ENCODE results near the gene CYP2U1. TPM values are rescaled to one million over a fixed set of nuclear protein-coding genes. Genes with fewer than 3 reads are reported as not detected.

The CYP2U1 gene
- total RNA-seq, 1 experiment from 2014 or later, result 2.5 TPM

DNA sequence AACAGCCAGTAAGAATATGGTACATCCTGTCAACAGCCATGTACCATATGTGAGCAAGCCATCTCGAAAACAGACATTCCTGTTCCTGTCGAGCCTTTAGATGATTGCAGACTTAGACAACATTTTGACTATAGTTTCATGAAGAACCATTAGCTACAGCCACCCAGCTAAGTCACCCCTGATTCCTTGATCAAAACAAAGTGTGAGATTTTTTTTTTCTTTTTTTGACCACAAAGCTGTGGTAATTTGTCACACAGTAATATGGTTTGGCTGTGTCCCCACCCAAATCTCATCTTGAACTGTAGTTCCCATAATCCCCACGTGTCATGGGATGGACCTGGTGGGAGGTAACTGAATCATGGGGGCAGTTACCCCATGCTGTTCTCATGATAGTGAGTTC, 43.2 kb downstream of the CYP2U1 start:
- H3K9me3 Mint-ChIP-seq (ENCODE audit: unreplicated experiment), result no peaks in the 10 kb centered on the region
- CTCF ChIA-PET, result interaction anchor here (0.6 kb wide), 1 partner anchor 30 kb away, joined by 3 read pairs; no protein-coding TSS in a partner anchor
- H3K4me1 Mint-ChIP-seq (ENCODE audit: insufficient read depth, unreplicated experiment), result no peaks in the 10 kb centered on the region
- POLR2A ChIA-PET, result no interaction called here
- TF ChIP-seq, protein P1, sequence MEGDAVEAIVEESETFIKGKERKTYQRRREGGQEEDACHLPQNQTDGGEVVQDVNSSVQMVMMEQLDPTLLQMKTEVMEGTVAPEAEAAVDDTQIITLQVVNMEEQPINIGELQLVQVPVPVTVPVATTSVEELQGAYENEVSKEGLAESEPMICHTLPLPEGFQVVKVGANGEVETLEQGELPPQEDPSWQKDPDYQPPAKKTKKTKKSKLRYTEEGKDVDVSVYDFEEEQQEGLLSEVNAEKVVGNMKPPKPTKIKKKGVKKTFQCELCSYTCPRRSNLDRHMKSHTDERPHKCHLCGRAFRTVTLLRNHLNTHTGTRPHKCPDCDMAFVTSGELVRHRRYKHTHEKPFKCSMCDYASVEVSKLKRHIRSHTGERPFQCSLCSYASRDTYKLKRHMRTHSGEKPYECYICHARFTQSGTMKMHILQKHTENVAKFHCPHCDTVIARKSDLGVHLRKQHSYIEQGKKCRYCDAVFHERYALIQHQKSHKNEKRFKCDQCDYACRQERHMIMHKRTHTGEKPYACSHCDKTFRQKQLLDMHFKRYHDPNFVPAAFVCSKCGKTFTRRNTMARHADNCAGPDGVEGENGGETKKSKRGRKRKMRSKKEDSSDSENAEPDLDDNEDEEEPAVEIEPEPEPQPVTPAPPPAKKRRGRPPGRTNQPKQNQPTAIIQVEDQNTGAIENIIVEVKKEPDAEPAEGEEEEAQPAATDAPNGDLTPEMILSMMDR (IDR thresholded peaks at IDR 0.05; ENCODE audit: unreplicated experiment), result no peak
- intact Hi-C loops (cut with micrococcal nuclease), result no loop called here
- no peak for DNase-seq (ENCODE audit: unreplicated experiment)
- no peak overlapping the region for H3K27ac Mint-ChIP-seq (ENCODE audit: low read depth, unreplicated experiment)
- no peaks in the 10 kb centered on the region for H3K36me3 Mint-ChIP-seq (ENCODE audit: insufficient read depth, unreplicated experiment)
- no peak overlapping the region for H3K4me3 Mint-ChIP-seq (ENCODE audit: unreplicated experiment)
- no TSS peak for BruUV-seq (replicated peaks)
- no peaks in the 10 kb centered on the region for H3K27me3 Mint-ChIP-seq (ENCODE audit: insufficient read depth, unreplicated experiment)

DNA sequence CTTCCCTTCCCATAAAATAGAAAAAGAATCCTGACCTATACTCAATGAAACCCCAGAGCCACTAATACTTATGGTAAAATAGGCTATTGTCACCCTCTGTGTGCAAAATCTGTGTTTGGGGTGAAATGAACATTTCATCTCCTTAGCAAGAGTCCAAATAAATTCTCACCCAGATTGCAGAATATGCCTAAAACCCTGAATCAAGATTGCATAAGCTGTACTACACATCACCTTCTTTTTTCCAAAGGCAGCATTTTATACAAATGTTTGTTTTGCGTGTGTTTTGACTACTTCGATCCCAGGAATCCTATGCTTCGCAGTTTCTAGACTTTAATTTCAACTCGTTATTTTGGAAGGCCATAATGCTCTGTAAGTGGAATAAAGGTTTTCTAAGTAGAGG, 46.1 kb downstream of the CYP2U1 start:
- DNase-seq (ENCODE audit: unreplicated experiment), result no peak
- no peaks in the 10 kb centered on the region for H3K4me1 Mint-ChIP-seq (ENCODE audit: insufficient read depth, unreplicated experiment)
- ChIA-PET POLR2A (interaction anchor here (0.7 to 0.9 kb wide), 2 partner anchors 10 to 13 kb away, joined by 4 to 5 read pairs; no protein-coding TSS in a partner anchor), CTCF (interaction anchor here (0.7 kb wide), 1 partner anchor 130 kb away, joined by 3 read pairs; no protein-coding TSS in a partner anchor)
- no peaks in the 10 kb centered on the region for H3K27me3 Mint-ChIP-seq (ENCODE audit: insufficient read depth, unreplicated experiment)
- TF ChIP-seq, protein P1 (IDR thresholded peaks at IDR 0.05; ENCODE audit: unreplicated experiment), result no peak
- H3K27ac Mint-ChIP-seq (ENCODE audit: low read depth, unreplicated experiment), result no peak overlapping the region
- H3K9me3 Mint-ChIP-seq (ENCODE audit: unreplicated experiment), result peaks cover 7% of the 10 kb centered on the region
- BruUV-seq (replicated peaks), result no TSS peak
- H3K4me3 Mint-ChIP-seq (ENCODE audit: unreplicated experiment), result no peak overlapping the region
- no peaks in the 10 kb centered on the region for H3K36me3 Mint-ChIP-seq (ENCODE audit: insufficient read depth, unreplicated experiment)
- intact Hi-C loops (cut with micrococcal nuclease), result no loop called here

DNA sequence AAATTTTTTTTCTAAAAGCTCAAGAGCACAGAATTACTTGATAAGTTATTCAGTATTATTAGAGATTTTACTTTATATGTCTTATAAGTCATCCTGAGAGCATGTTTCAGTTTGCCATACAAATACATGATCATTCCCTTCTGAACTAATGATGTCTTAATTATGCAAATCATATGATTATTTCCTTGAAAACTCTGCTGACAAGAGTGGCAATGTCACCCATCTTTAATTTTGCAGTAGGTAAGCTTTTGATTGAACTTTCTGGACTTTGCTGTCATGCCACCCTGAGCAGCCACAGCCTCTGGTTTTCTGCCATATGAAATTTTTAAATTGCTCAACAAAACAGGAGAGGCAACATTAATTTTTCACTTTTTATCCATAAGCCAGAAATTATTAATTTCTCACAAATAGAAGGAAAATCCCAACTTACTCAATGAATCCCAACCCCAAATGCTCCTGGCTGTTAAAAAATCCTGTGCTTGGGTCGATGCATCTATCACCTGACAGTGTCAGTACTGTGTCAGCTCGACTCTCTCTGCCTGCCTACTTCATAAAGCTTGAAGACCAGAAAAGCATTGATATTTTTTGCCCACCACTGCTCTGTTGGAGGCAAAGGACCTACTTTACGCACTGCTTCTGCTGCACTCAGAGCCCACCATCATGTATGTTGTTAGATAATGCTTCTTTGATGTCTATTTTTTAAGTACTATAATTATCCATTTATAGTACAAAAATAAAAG, 46.8 kb downstream of the CYP2U1 start:
- BruUV-seq (replicated peaks), result no TSS peak
- Mint-ChIP-seq H3K27me3 (ENCODE audit: insufficient read depth, unreplicated experiment) (no peaks in the 10 kb centered on the region), H3K27ac (ENCODE audit: low read depth, unreplicated experiment) (no peak overlapping the region), H3K9me3 (ENCODE audit: unreplicated experiment) (peaks cover 7% of the 10 kb centered on the region), H3K36me3 (ENCODE audit: insufficient read depth, unreplicated experiment) (no peaks in the 10 kb centered on the region), H3K4me3 (ENCODE audit: unreplicated experiment) (no peak overlapping the region), H3K4me1 (ENCODE audit: insufficient read depth, unreplicated experiment) (no peaks in the 10 kb centered on the region)
- intact Hi-C loops (cut with micrococcal nuclease), result no loop called here
- ChIA-PET POLR2A (interaction anchor here (0.7 to 0.9 kb wide), 2 partner anchors 9 to 12 kb away, joined by 4 to 5 read pairs; no protein-coding TSS in a partner anchor), CTCF (interaction anchor here (0.7 to 0.8 kb wide), 2 partner anchors 31 to 130 kb away, joined by 3 to 4 read pairs; no protein-coding TSS in a partner anchor)
- DNase-seq (ENCODE audit: unreplicated experiment), result no peak
- TF ChIP-seq, protein P1 (IDR thresholded peaks at IDR 0.05; ENCODE audit: unreplicated experiment), result no peak

DNA sequence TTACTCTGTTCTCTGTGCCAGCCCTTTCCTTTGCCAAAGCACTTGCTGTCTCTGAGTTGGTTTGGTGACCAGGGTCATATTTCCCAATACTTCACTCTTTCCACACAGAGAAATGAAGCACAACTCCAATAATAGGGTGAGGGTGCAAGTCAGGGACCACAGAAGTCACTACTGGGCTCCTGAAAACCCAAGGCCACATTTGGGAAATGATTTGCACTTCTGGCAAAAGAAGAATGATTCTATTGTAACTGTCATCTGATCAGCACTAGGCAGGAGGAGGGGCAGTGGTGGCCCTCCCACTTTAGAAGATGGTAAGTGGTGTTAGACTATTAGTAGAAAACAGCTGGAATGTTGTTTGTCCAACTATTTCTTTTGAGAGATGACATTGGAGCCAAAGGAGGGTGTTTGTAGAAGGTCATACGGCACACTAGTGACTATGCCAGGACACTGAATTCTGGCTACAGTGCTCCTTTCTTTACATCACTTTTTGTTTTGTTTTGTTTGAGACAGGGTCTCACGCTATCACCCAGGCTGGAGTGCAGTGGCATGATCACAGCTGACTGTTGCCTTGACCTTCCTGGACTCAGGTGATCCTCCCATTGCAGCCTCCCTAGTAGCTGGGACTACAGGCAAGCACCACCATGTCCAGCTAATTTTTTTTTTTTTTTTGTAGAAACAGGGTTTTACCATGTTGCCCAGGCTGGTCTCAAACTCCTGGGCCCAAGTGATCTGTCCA, 47.5 kb downstream of the CYP2U1 start:
- POLR2A ChIA-PET, result no interaction called here
- DNase-seq (ENCODE audit: unreplicated experiment), result no peak
- no peak overlapping the region for H3K27ac Mint-ChIP-seq (ENCODE audit: low read depth, unreplicated experiment)
- TF ChIP-seq, protein P1 (IDR thresholded peaks at IDR 0.05; ENCODE audit: unreplicated experiment), result no peak
- peaks cover 7% of the 10 kb centered on the region for H3K9me3 Mint-ChIP-seq (ENCODE audit: unreplicated experiment)
- intact Hi-C loops (cut with micrococcal nuclease), result no loop called here
- H3K4me3 Mint-ChIP-seq (ENCODE audit: unreplicated experiment), result no peak overlapping the region
- CTCF ChIA-PET, result interaction anchor here (0.5 to 1.0 kb wide), 4 partner anchors 8 to 216 kb away, joined by 3 to 4 read pairs (median 4); no protein-coding TSS in a partner anchor
- no peaks in the 10 kb centered on the region for H3K36me3 Mint-ChIP-seq (ENCODE audit: insufficient read depth, unreplicated experiment)
- no peaks in the 10 kb centered on the region for H3K27me3 Mint-ChIP-seq (ENCODE audit: insufficient read depth, unreplicated experiment)
- BruUV-seq (replicated peaks), result no TSS peak
- H3K4me1 Mint-ChIP-seq (ENCODE audit: insufficient read depth, unreplicated experiment), result no peaks in the 10 kb centered on the region
